ENCODE data around the gene GABRR3. TPM values are rescaled to one million over a fixed set of nuclear protein-coding genes. Genes with fewer than 3 reads are reported as not detected.

The GABRR3 gene
- not detected for polyA plus RNA-seq (2012; ENCODE audit: insufficient read depth, insufficient read length, low read depth)

DNA sequence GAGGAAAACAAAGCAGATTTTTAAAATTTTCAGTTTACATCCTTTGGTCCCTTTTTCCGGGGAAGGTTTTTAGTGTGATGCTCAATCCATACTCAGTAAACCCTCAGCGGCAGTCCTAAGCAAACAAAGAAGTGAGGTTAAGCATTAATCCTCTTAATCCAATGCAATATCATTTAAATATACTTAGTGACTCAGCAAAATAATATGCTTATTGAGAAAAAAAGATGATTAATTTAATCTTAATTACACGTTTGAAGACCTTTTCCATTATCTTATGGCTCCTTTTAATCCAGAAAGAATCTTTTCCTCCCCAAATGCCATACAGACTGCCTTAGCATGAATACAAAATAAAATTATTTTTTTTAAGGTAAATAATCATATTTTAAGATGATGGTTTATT lies at the start of gene GABRR3:
GABRR3 (minus strand) TSS at position 108 of the 400 bp plus-strand sequence. CDS start 328 bp downstream, outside the sequence.
- Histone ChIP-seq H3K27me3 (peaks cover 33% of the 10 kb centered on the region), H3K4me3 (ENCODE audit: low read depth, low read length) (no peak within 1 kb of the TSS), H3K4me1 (no peaks in the 10 kb centered on the region), H3K9me3 (no peaks in the 10 kb centered on the region), H3K36me3 (no peaks in the 10 kb centered on the region)
- TF ChIP-seq, protein P1, sequence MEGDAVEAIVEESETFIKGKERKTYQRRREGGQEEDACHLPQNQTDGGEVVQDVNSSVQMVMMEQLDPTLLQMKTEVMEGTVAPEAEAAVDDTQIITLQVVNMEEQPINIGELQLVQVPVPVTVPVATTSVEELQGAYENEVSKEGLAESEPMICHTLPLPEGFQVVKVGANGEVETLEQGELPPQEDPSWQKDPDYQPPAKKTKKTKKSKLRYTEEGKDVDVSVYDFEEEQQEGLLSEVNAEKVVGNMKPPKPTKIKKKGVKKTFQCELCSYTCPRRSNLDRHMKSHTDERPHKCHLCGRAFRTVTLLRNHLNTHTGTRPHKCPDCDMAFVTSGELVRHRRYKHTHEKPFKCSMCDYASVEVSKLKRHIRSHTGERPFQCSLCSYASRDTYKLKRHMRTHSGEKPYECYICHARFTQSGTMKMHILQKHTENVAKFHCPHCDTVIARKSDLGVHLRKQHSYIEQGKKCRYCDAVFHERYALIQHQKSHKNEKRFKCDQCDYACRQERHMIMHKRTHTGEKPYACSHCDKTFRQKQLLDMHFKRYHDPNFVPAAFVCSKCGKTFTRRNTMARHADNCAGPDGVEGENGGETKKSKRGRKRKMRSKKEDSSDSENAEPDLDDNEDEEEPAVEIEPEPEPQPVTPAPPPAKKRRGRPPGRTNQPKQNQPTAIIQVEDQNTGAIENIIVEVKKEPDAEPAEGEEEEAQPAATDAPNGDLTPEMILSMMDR (IDR thresholded peaks at IDR 0.05; ENCODE audit: low read depth, low read length) = no peak
- no peak for DNase-seq

DNA sequence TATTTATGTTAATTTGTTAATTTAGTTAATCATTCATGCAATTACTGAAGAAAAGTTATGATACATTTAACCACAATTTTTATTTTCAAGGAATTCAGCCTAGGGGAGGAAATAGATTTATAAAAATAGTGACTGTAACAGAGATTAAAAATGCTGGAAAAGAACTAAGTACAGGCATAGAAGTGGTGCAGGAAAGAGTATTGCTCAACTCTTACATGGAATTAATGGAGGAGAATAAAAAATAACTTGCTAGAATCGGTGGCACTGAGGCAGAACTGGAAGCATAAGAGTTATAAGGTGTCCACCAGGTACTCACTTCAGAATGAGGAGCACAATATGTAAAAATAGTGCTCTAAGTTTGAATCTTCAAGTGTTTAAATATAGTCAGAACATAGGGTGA lies 38.4 kb upstream of the GABRR3 start:
- peaks cover 4% of the 10 kb centered on the region; the same call in 1 of the 2 replicates for H3K27me3 ChIP-seq
- DNase-seq = no peak
- H3K4me3 ChIP-seq (ENCODE audit: low read depth, low read length) = no peak overlapping the region
- no peaks in the 10 kb centered on the region for H3K9me3 ChIP-seq
- H3K36me3 ChIP-seq = no peaks in the 10 kb centered on the region
- H3K4me1 ChIP-seq = no peaks in the 10 kb centered on the region
- TF ChIP-seq, protein P1 (IDR thresholded peaks at IDR 0.05; ENCODE audit: low read depth, low read length) = no peak

DNA sequence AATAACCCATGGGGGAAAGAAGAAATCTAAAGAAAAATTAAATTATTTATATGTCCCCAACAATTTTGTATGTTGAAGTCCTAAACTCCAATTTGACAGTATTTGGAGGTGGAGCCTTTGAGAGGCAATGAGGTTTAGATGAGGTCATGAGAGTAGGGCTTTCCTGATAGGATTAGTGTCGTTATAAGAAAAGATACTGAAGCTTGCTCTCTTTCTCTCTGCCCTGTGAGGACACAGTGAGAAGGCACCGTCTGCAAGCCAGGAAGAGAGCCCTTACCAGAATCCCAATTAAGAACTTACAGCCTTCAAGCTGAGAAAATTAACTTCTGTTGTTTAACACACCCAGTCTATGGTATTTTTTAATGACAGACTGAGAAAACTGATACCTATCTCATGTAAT lies 35.7 kb upstream of the GABRR3 start:
- Histone ChIP-seq H3K4me1 (no peaks in the 10 kb centered on the region), H3K36me3 (no peaks in the 10 kb centered on the region), H3K9me3 (no peaks in the 10 kb centered on the region), H3K27me3 (no peaks in the 10 kb centered on the region; the same call in 1 of the 2 replicates), H3K4me3 (ENCODE audit: low read depth, low read length) (no peak overlapping the region)
- TF ChIP-seq, protein P1 (IDR thresholded peaks at IDR 0.05; ENCODE audit: low read depth, low read length) = no peak
- no peak for DNase-seq

DNA sequence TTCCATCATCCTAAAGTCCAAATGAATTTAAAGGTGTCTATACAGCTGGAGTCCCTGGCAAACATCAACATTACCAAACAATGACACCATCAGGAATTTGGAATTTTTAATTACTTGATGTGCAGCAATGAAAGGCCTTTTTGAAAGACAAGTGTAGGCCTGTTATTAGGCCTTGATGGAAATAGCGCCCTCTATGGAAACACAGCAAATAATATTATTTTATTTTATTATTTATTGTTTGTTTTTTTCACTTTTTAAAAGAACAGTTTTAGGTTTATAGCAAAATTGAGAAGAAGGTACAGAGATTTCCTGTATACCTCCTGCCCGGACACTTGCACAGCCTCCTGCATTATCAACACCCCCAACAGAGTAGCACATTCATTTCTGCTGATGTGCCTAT lies 33.7 kb upstream of the GABRR3 start:
- Histone ChIP-seq H3K9me3 (no peaks in the 10 kb centered on the region), H3K4me3 (ENCODE audit: low read depth, low read length) (no peak overlapping the region), H3K27me3 (no peaks in the 10 kb centered on the region; the same call in 1 of the 2 replicates), H3K36me3 (no peaks in the 10 kb centered on the region), H3K4me1 (no peaks in the 10 kb centered on the region)
- TF ChIP-seq, protein P1 (IDR thresholded peaks at IDR 0.05; ENCODE audit: low read depth, low read length) = peak; percentile 27
- DNase-seq = no peak

DNA sequence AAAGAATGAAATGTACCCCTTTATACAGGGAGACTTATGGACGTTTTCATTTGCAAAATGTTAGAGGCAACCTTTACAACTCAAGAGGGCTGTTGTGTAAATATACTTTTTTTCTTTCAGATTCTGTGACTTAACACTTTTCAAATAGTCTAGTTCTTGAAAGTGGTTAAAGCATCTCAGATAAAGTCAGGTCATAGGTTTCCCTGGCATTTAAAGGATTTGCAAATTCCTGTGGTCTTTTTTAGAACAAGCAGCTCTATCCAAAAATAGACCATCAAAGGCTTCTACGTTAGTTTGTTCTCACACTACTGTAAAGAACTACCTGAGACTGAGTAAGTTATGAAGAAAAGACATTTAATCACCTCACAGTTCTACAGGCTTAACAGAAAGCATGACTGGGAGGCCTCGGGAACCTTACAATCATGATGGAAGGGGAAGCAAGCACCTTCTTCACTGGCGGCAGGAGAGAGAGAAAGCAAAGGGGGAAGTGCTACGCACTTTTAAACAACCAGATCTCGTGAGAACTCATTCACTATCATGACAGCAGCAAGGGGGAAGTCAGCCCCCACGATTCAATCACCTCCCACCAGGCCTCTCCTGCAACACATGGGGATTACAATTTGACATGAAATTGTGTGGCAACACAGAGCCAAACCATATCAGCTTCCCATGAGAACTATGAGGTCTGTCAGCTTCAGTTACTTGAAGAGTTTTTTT lies 23.3 kb upstream of the GABRR3 start:
- no peaks in the 10 kb centered on the region for H3K9me3 ChIP-seq
- no peaks in the 10 kb centered on the region for H3K27me3 ChIP-seq
- no peaks in the 10 kb centered on the region for H3K36me3 ChIP-seq
- no peak for DNase-seq
- no peak overlapping the region for H3K4me3 ChIP-seq (ENCODE audit: low read depth, low read length)
- H3K4me1 ChIP-seq = no peaks in the 10 kb centered on the region
- TF ChIP-seq, protein P1 (IDR thresholded peaks at IDR 0.05; ENCODE audit: low read depth, low read length) = no peak

DNA sequence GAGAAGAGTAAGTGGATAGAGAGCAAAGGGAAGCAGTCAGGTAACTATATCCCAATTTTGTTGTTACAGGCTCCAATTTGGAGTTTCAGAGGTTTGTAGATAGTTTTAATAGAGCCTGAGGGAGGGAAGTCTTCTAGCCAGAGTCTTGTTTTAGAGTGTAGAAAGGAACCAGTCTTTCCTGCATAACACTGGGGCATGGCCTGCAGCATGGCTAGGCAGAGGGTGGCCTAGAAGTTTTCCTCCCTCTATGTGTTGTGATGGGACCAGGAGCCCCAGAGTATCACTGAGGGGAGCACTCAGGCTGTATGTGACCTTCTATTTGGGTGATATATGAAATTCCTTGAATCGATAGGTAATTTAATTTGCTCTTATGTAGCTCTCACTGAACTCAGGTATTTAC lies 22.5 kb upstream of the GABRR3 start:
- TF ChIP-seq, protein P1 (IDR thresholded peaks at IDR 0.05; ENCODE audit: low read depth, low read length) = no peak
- H3K27me3 ChIP-seq = no peaks in the 10 kb centered on the region
- no peak for DNase-seq
- no peak overlapping the region for H3K4me3 ChIP-seq (ENCODE audit: low read depth, low read length)
- H3K36me3 ChIP-seq = no peaks in the 10 kb centered on the region
- H3K4me1 ChIP-seq = no peaks in the 10 kb centered on the region
- H3K9me3 ChIP-seq = no peaks in the 10 kb centered on the region

Data from BE2C (cell line).